Measurements from ENCODE around the gene POLN.

Gene POLN

GRCh38 chr4:2241410-2242353 is at the start of gene POLN, which contains the start of gene HAUS3:
Gene POLN, minus strand, starts transcription at chr4:2242121. Its CDS starts 12,890 bp downstream, at chr4:2229231.
Gene HAUS3, minus strand, starts transcription at chr4:2242121. Its CDS starts 1,175 bp downstream, at chr4:2240946.
- peak; percentile 99 for DNase-seq

- no peak for DNase-seq
Measured at GRCh38 chr4:2290974-2291704, 49.2 kb upstream of the POLN start.

- no peak for DNase-seq
Measured at GRCh38 chr4:2290488-2290887, 48.6 kb upstream of the POLN start.

- no peak for DNase-seq
Measured at GRCh38 chr4:2289955-2290333, 48.0 kb upstream of the POLN start.

GRCh38 chr4:2289311-2289954 is 47.5 kb upstream of the POLN start:
- DNase-seq, result no peak

- DNase-seq, result no peak
Measured at GRCh38 chr4:2288051-2288541, 46.2 kb upstream of the POLN start.

- no peak for DNase-seq
Measured at GRCh38 chr4:2287594-2287915, 45.6 kb upstream of the POLN start.

GRCh38 chr4:2286904-2287593 is 45.1 kb upstream of the POLN start:
- DNase-seq, result no peak

GRCh38 chr4:2285613-2286381 is 43.9 kb upstream of the POLN start:
- DNase-seq, result no peak

- DNase-seq, result no peak
Measured at GRCh38 chr4:2284934-2285612, 43.2 kb upstream of the POLN start.

GRCh38 chr4:2284161-2284933 is 42.4 kb upstream of the POLN start:
- DNase-seq, result no peak

- DNase-seq, result no peak
Measured at GRCh38 chr4:2283199-2283711, 41.3 kb upstream of the POLN start.

- DNase-seq, result no peak
Measured at GRCh38 chr4:2281575-2282343, 39.8 kb upstream of the POLN start.

- no peak for DNase-seq
Measured at GRCh38 chr4:2280531-2281300, 38.8 kb upstream of the POLN start.

GRCh38 chr4:2277956-2278355 is 36.0 kb upstream of the POLN start:
- no peak for DNase-seq

GRCh38 chr4:2276581-2277325 is 34.8 kb upstream of the POLN start:
- no peak for DNase-seq

GRCh38 chr4:2275546-2276251 is 33.8 kb upstream of the POLN start:
- no peak for DNase-seq
